Cardiac septum (tissue), 1 donor: ENCODE measurements around the gene SCFD2. TPM values are rescaled to one million over a fixed set of nuclear protein-coding genes. Genes with fewer than 3 reads are reported as not detected.

Experiments
- DNase-seq: peaks from one replicate; pipeline ENCODE4 v3.0.0-alpha.2; 2020; ENCODE audit warnings: low spot score
- intact Hi-C: fragments of 100-400 bp; cut with DNase I; formaldehyde crosslinking; loops from one replicate; pipeline ENCODE4 v1.14.0; 2022
- total RNA-seq: library from RNA; stranded (reverse); fragmentation: NEBNext Ultra II Directional; extraction: Animal tissue kit (Norgen Biotek cat#: 25700); gene quantifications from one replicate; pipeline ENCODE4 v1.2.1, GENCODE V29; 2021
- donor health status: DM: no; HTN: no; CAD: no.

SCFD2 gene
- total RNA-seq, 1 donor from 2014 or later: 9.7 TPM

- intact Hi-C loops: no loop called here
- DNase-seq: no peak
Observed at GRCh38 chr4:53123819-53124218, 242.0 kb downstream of the SCFD2 start.

- intact Hi-C loops: no loop called here
- no peak for DNase-seq
Observed at GRCh38 chr4:53123171-53123570, 242.7 kb downstream of the SCFD2 start.

GRCh38 chr4:53122280-53123116, 243.4 kb downstream of the SCFD2 start:
- intact Hi-C loops: no loop called here
- no peak for DNase-seq

GRCh38 chr4:53121264-53121865, 244.5 kb downstream of the SCFD2 start:
- no peak for DNase-seq
- intact Hi-C loops: no loop called here

GRCh38 chr4:53120778-53121177, 245.1 kb downstream of the SCFD2 start:
- intact Hi-C loops: no loop called here
- DNase-seq: no peak

GRCh38 chr4:53119680-53120079, 246.2 kb downstream of the SCFD2 start:
- intact Hi-C loops: no loop called here
- no peak for DNase-seq

GRCh38 chr4:53118676-53119075, 247.2 kb downstream of the SCFD2 start:
- no peak for DNase-seq
- intact Hi-C loops: no loop called here

GRCh38 chr4:53116954-53117353, 248.9 kb downstream of the SCFD2 start:
- no peak for DNase-seq
- intact Hi-C loops: no loop called here

GRCh38 chr4:53113431-53114225, 252.2 kb downstream of the SCFD2 start:
- intact Hi-C loops: no loop called here
- no peak for DNase-seq

- intact Hi-C loops: no loop called here
- DNase-seq: no peak
Observed at GRCh38 chr4:53105313-53105712, 260.5 kb downstream of the SCFD2 start.

GRCh38 chr4:53103481-53103880, 262.4 kb downstream of the SCFD2 start:
- intact Hi-C loops: no loop called here
- no peak for DNase-seq

GRCh38 chr4:53101191-53101581, 264.7 kb downstream of the SCFD2 start:
- intact Hi-C loops: no loop called here
- no peak for DNase-seq

GRCh38 chr4:53100501-53101190, 265.2 kb downstream of the SCFD2 start:
- DNase-seq: no peak
- intact Hi-C loops: no loop called here

- intact Hi-C loops: no loop called here
- no peak for DNase-seq
Observed at GRCh38 chr4:53098681-53099121, 267.2 kb downstream of the SCFD2 start.

GRCh38 chr4:53094040-53094439, 271.8 kb downstream of the SCFD2 start:
- intact Hi-C loops: no loop called here
- DNase-seq: no peak

- intact Hi-C loops: no loop called here
- no peak for DNase-seq
Observed at GRCh38 chr4:53089936-53090729, 275.7 kb downstream of the SCFD2 start.

- intact Hi-C loops: no loop called here
- DNase-seq: no peak
Observed at GRCh38 chr4:53088152-53088551, 277.7 kb downstream of the SCFD2 start.

- intact Hi-C loops: no loop called here
- no peak for DNase-seq
Observed at GRCh38 chr4:53076374-53076958, 289.4 kb downstream of the SCFD2 start.
